Measurements from ENCODE around the gene PPT2. TPM values are rescaled to one million over a fixed set of nuclear protein-coding genes. Genes with fewer than 3 reads are reported as not detected.

PPT2 gene
- total and polyA plus RNA-seq, 2 of the 13 experiments (the other 11 are each of a cell fraction or from before 2014, with no cell fraction given) = 39.2 to 61.8 TPM

- TF ChIP-seq TARDBP (CRISPR knock-in tag; IDR thresholded peaks at IDR 0.05) (0 out of 2 replicates have a peak, but pooled peaks have one; percentile 49), KDM5A (IDR thresholded peaks at IDR 0.05; ENCODE audit: borderline replicate concordance, low read length) (peak; percentile 19; the same call in 1 of the 2 replicates), ZBTB25 (CRISPR knock-in tag; IDR thresholded peaks at IDR 0.05) (0 out of 2 replicates have a peak, but pooled peaks have one; percentile 21), ZNF639 (CRISPR knock-in tag; conservative IDR thresholded peaks at IDR 0.05) (no peak), ZNF768 (CRISPR knock-in tag; IDR thresholded peaks at IDR 0.05) (no peak), ZNF790 (CRISPR knock-in tag; IDR thresholded peaks at IDR 0.05; ENCODE audit: borderline replicate concordance) (no peak), ZBTB44 (CRISPR knock-in tag; IDR thresholded peaks at IDR 0.05) (no peak), BCLAF1 (IDR thresholded peaks at IDR 0.05) (no peak), SRSF4 (IDR thresholded peaks at IDR 0.05; ENCODE audit: low read depth, low read length, poor library complexity, severe bottlenecking) (no peak), ZBTB34 (CRISPR knock-in tag; IDR thresholded peaks at IDR 0.05) (no peak), ETS1 (CRISPR knock-in tag; IDR thresholded peaks at IDR 0.05) (no peak), HNRNPK (IDR thresholded peaks at IDR 0.05; ENCODE audit: low read depth, low read length, poor library complexity, severe bottlenecking) (no peak), ZNF556 (CRISPR knock-in tag; IDR thresholded peaks at IDR 0.05; ENCODE audit: borderline replicate concordance) (peak; percentile 64; the same call in 1 of the 2 replicates), ZNF121 (CRISPR knock-in tag; IDR thresholded peaks at IDR 0.05) (no peak), U2AF2 (IDR thresholded peaks at IDR 0.05; ENCODE audit: low read depth, low read length) (no peak), NRL (CRISPR knock-in tag; IDR thresholded peaks at IDR 0.05; ENCODE audit: borderline replicate concordance) (no peak), PRMT3 (CRISPR knock-in tag; IDR thresholded peaks at IDR 0.05; ENCODE audit: borderline replicate concordance, low read depth) (no peak), NR2F1 (CRISPR knock-in tag; IDR thresholded peaks at IDR 0.05) (0 out of 4 replicates have a peak, but pooled peaks of 1 of the 2 experiments have one; percentile 37), RFX1 (IDR thresholded peaks at IDR 0.05) (no peak)
These were observed 23.3 kb downstream of the PPT2 start (continued) for GRCh38 chr6:32177183-32177787.
